Measurements from ENCODE around the gene SALL1.

Gene SALL1

GRCh38 chr16:51157698-51158097 is 6.6 kb upstream of the SALL1 start:
- TF ChIP-seq CTCF (IDR thresholded peaks at IDR 0.05; ENCODE audit: low read depth, low read length), result no peak
- H3K4me3 ChIP-seq (ENCODE audit: low read depth, low read length), result no peak overlapping the region

- peak overlapping the region; percentile 66 for H3K4me3 ChIP-seq (ENCODE audit: low read depth, low read length)
- TF ChIP-seq CTCF (IDR thresholded peaks at IDR 0.05; ENCODE audit: low read depth, low read length), result no peak
These were observed 5.7 kb upstream of the SALL1 start for GRCh38 chr16:51156807-51157200.

- H3K4me3 ChIP-seq (ENCODE audit: low read depth, low read length), result peak overlapping the region; percentile 66
- TF ChIP-seq CTCF (IDR thresholded peaks at IDR 0.05; ENCODE audit: low read depth, low read length), result no peak
These were observed 5.0 kb upstream of the SALL1 start for GRCh38 chr16:51155820-51156806.

GRCh38 chr16:51155199-51155607 is 4.1 kb upstream of the SALL1 start:
- no peak for TF ChIP-seq CTCF (IDR thresholded peaks at IDR 0.05; ENCODE audit: low read depth, low read length)
- peak overlapping the region; percentile 66 for H3K4me3 ChIP-seq (ENCODE audit: low read depth, low read length)

GRCh38 chr16:51154271-51155171 is 3.5 kb upstream of the SALL1 start:
- TF ChIP-seq CTCF (IDR thresholded peaks at IDR 0.05; ENCODE audit: low read depth, low read length), result no peak
- H3K4me3 ChIP-seq (ENCODE audit: low read depth, low read length), result peak overlapping the region; percentile 92

- no peak for TF ChIP-seq CTCF (IDR thresholded peaks at IDR 0.05; ENCODE audit: low read depth, low read length)
- peak overlapping the region; percentile 92 for H3K4me3 ChIP-seq (ENCODE audit: low read depth, low read length)
These were observed 2.5 kb upstream of the SALL1 start for GRCh38 chr16:51153577-51154031.
